IPS-18c (cell line): ENCODE measurements around the gene MEGF11.
"Not testable (repeated sequence)": the region's sequence is repeated elsewhere in the genome, so short reads cannot be mapped to it uniquely, and the experiment has no call there.

Experiments used
- H3K4me3 ChIP-seq: 2 replicates; pipeline ENCODE4 v1.7.0; 2013; ENCODE audit warnings: low read depth, mild to moderate bottlenecking, low read length, moderate library complexity; ENCODE audit not compliant: insufficient read depth
- H3K9me3 ChIP-seq: one replicate; pipeline ENCODE4 v1.6.1; 2013; ENCODE audit warnings: mild to moderate bottlenecking, low read length, moderate library complexity; ENCODE audit not compliant: control insufficient read depth, insufficient read depth

The MEGF11 gene

DNA sequence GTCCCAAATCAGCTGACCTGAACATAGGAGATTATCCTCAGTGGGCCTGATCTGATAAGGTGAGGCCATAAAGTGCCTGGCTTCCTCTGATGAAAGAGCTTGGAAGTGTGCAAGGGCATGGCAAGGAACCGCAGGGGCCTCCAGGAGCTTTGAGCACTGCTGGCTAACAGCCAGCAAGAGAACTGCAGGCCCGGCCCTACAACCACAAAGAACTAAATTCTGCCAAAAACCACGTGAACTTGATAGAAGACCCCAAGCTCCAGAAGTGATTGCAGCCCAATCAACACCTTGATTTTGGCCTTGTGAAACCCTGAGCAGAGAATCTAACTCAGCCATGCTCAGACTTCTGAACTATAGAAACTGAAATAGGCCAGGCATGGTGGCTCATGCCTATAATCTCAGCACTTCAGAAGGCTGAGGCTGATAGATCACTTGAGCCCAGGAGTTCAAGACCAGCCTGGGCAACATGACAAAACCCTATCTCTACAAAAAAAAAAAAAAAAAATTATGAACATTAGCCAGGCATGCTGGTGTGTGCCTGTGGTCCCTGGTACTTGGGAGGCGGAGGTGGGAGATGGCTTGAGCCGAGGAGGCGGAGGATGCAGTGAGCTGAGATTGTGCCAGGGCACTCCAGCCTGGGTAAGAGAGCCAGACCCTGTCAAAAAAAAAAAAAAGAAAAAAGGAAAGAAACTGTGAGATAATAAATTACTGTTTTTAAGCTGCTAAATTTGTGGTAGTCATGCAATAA lies 32.2 kb upstream of the MEGF11 start:
- no peak overlapping the region for H3K4me3 ChIP-seq
- no peaks in the 10 kb centered on the region for H3K9me3 ChIP-seq

- Histone ChIP-seq H3K9me3 (no peaks in the 10 kb centered on the region), H3K4me3 (no peak overlapping the region)
These were observed 30.7 kb upstream of the MEGF11 start for GRCh38 chr15:66284271-66284670.

- Histone ChIP-seq H3K9me3 (no peaks in the 10 kb centered on the region), H3K4me3 (no peak overlapping the region)
These were observed 25.1 kb upstream of the MEGF11 start for GRCh38 chr15:66278671-66279070.

DNA sequence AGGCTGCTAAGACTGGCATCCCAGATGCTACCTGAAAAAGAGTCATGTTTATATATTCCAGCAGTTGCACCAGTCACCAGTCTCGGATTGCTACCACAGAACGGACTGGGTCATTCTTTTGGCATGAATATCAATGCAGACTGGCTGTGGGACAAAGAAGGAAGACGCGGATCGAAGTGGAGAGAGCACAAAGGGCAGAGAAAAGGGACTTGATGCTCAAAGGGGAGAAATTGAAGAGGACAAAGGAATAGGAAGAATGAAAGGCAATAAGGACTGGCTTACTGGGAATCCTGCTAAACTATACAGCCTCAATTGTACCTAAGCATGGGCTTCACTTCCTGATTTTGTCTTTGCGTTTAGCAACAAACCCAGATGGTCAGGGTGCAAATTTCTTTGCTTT lies 24.5 kb upstream of the MEGF11 start:
- Histone ChIP-seq H3K4me3 (no peak overlapping the region), H3K9me3 (no peaks in the 10 kb centered on the region)

DNA sequence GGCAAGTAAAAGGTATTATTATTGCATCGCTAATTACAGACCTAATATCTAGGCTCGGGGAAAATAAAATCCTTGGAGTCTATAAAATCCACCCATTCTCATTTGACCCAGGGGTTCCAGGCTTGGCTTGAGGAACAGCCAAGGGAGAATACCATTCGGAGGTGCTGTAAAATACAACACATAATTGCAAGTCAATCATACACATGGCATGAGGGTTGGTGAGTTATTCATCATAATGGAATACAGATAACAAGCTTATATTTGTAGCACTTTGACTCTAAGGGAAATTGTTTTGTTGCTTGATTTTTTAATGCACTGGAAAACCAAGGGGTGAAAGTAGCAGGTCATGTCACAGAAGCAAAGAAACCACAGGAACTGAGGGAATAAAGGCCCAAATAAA lies 23.0 kb upstream of the MEGF11 start:
- H3K9me3 ChIP-seq: no peaks in the 10 kb centered on the region
- H3K4me3 ChIP-seq: no peak overlapping the region

DNA sequence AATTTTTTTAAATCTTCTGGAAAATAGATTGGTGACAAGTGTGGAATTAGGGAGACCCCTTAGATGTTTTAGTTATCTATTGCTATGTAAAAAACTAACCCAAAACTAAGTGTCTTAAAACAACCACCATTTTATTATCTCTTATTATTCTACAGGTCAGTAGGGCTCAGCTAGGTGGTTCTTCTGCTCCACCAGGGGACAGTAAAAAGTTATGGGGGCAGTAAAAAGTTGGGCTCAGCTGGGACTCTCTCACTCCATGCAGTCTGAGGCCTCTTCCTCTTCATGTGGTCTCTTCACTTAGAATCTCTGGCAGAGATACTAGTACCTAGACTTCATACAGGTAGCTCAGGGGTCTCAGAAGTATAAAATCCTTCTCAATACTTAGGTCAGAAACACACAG lies 21.8 kb upstream of the MEGF11 start:
- Histone ChIP-seq H3K4me3 (no peak overlapping the region), H3K9me3 (no peaks in the 10 kb centered on the region)

DNA sequence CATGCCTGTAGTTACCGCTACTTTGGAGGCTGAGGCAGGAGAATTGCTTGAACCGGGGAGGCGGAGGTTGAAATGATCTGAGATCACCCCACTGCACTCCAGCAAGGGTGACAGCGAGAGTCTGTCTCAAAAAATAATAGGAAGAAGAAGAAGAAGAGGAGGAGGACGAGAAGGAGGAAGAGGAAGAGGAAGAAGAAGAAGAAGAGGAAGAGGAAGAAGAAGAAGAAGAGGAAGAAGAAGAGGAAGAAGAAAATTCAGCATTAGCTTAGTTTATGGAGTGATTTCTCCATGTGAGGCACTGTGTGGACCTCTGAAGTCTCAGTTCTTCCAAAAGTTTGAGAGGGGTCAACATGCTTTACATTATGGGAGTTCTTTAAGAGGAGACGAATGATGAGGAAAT lies 17.4 kb upstream of the MEGF11 start:
- no peaks in the 10 kb centered on the region for H3K9me3 ChIP-seq
- H3K4me3 ChIP-seq: no peak overlapping the region

- H3K4me3 ChIP-seq: no peak overlapping the region
- no peaks in the 10 kb centered on the region for H3K9me3 ChIP-seq
These were observed 16.0 kb upstream of the MEGF11 start for GRCh38 chr15:66269326-66270090.

GRCh38 chr15:66264859-66265513 lies 11.4 kb upstream of the MEGF11 start:
- no peaks in the 10 kb centered on the region for H3K9me3 ChIP-seq
- H3K4me3 ChIP-seq: no peak overlapping the region

- H3K9me3 ChIP-seq, H3K4me3 ChIP-seq: not testable (repeated sequence)
These were observed 9.3 kb upstream of the MEGF11 start for GRCh38 chr15:66262837-66263236.

- no peak overlapping the region for H3K4me3 ChIP-seq
These were observed 7.5 kb upstream of the MEGF11 start for GRCh38 chr15:66261056-66261455.

DNA sequence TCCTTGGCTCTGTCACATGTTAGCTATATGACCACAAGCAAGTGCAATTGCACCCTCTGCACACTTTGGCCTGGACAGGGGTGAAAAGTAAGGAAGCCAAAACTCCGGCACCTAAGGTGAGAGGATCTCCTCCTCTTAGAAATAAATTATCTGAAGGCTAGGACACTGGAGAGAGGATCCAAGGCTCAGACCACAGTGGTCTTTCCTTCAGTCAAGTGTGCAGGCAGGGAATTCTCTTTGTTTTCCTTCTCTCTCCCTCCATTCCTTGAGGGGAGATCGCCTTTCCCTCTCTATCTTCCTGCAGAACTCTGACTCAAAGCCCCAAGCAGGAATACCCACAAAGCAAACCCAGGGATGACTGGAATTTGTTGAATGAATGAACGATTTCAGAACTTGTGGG lies 3.1 kb upstream of the MEGF11 start:
- Histone ChIP-seq H3K4me3 (no peak overlapping the region), H3K9me3 (peaks cover 2% of the 10 kb centered on the region)

More at GRCh38 chr15:66261056-66261455, 7.5 kb upstream of the MEGF11 start:
- H3K9me3 ChIP-seq: no peaks in the 10 kb centered on the region

DNA sequence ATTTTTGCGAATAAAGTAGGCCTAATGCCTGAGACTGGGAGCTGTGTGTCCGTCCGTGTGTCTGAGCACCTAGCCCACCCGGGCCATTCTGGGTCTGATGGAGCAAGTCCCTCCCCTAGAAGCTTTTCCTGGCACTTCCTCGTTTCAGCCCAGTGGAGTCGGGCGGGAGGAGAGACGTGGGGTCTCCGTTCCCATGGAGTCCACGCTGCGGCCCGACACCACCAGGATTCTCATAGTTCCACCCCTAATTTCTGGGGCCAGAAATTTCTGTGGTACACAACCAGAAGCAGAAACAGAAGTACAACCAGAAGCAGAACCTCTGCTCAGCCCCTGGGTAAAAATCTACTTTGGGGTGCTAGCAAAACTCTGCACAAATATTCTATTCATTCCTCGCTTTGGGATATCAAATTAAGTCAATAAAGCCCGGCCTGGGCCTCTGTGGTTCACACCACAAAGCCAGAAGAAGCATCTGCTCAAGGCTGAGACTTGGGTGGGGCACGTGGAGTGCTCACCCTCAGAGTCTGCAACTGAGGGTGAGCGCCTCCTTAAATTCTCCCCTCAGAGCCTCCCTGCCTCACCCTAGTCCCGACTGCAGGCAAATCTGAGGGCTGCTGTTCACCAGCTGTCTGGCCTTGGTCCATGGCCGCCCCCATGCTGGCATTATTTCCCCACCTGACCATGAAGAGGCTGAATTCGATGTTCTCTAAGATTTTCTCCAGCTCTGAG lies 1.6 kb upstream of the MEGF11 start:
- peak overlapping the region; percentile 83 for H3K4me3 ChIP-seq

DNA sequence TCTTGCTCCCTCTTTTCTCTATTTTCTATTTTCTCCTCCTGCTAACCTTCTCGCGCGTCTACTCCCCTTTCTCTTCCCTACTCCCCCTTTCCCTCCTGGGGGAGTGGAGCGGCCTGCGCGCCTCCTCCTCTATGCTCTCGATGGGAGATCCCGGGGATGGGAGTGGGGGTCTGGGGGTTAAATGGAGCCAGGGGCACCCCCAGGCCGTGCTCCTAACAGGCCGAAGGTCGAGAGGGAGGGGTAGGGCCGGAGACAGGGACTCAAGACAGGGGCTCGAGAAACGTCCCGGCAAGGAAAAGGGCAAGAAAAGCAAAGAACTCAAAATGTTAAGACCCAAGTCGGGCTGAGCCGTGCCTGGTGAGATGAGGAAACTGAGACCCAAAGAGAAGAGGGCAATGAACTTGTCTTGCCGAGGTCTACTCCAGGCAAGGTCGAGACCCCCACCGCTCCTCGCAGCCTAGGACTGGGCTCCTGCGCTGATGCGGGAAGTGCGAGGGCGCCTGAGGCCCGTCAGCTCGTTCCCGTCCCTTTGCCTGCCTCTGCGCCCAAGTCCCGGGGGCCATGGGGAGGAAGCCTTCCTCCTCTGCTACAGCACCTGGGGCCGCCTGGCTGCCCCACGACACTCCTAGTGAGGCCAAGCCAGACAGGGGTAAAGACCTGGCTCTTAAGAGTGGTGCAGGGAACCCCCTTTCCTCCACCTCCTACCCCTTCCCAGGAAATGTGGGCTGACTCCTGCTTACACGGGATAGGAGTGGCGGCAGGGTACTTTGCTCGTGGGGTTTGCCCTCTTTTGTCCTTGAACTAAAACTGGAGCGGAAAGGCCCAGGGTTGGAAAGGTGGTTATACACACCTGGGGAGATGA lies 770 bp upstream of the MEGF11 start:
- Histone ChIP-seq H3K4me3 (peak overlapping the region; percentile 83), H3K9me3 (peaks cover 2% of the 10 kb centered on the region)

More for the DNA sequence above, 1.6 kb upstream of the MEGF11 start:
- H3K9me3 ChIP-seq: peaks cover 2% of the 10 kb centered on the region

DNA sequence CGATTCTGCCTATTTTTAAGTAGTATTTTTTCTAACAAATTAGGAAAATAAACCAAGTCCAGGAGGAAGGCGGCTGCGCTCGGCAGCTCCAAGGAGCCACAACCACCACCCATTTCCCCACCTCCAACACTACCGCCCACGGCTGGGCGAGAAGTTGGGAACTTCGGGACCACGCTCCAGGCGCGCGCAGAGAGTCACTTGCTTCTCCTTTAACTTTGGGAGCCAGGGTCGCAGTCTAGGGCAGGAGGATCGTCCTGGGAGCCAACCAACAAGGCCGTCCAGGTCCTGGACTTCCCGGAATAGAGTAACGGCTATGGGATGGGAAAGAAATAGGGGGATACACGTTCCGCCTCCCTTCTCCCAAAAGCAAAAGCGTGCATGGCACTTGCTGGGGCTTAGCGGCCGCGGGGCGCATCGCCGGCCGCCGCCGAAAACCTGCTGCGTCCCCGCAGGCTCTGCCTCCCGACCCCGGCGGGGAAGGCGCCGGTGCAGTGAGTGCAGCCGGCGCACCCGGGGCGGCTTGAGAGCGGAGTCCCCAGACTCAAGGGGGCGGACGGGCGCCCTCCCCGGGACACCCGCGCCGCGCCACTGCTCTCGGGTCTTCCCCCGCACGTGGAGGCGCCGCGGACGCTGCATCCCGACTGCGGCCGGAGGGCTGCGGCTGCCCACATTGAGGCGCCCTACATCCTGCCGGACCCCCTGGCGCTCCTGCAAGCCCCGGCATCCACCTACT lies 699 bp downstream of the MEGF11 start:
- Histone ChIP-seq H3K9me3 (peaks cover 2% of the 10 kb centered on the region), H3K4me3 (peak overlapping the region; percentile 83)
